Lower leg skin (tissue), 3 donors: Measurements from ENCODE around the gene CYTH1.

Source experiments
- POLR2A ChIP-seq, 2 donors: fragments of 450-650 bp; IDR thresholded peaks; one replicate each; pipeline ENCODE4 v1.6.1; 2016 to 2017; ENCODE audit warnings: antibody characterized with exemption in 2 of 2, mild to moderate bottlenecking in 1 of 2, moderate library complexity in 1 of 2
- TF ChIP-seq, protein P1 (sequence below), 3 donors: fragments of 450-650 bp; IDR thresholded peaks; one replicate each; pipeline ENCODE4 v1.5.1; 2016; ENCODE audit warnings: antibody characterized with exemption in 3 of 3, mild to moderate bottlenecking in 3 of 3, moderate library complexity in 2 of 3

DNA sequence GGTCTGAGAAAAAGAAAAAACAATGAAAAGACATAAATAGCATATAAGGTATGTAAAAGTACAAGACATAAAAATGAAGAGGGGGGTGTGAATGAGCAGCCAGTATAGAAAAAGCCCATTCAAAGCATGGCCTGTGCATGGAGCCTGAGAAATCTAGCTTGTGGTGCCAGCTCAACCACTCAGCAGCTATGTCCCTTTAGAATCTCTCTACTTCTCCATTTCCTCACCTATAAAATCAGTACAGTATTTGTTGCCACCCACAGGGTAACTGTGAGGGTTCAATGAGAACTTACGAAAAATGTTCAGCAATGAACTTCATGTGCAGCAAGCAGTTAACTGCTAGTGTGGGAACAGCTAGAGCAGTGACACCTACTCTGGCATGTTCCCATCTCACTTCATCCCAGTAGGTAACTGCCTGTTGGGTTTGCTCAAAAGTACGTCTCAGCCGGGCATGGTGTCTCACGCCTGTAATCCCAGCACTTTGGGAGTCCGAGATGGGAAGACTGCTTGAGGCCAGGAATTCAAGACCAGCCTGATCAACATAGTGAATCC, 15.3 kb downstream of the CYTH1 start:
- TF ChIP-seq, protein P1, sequence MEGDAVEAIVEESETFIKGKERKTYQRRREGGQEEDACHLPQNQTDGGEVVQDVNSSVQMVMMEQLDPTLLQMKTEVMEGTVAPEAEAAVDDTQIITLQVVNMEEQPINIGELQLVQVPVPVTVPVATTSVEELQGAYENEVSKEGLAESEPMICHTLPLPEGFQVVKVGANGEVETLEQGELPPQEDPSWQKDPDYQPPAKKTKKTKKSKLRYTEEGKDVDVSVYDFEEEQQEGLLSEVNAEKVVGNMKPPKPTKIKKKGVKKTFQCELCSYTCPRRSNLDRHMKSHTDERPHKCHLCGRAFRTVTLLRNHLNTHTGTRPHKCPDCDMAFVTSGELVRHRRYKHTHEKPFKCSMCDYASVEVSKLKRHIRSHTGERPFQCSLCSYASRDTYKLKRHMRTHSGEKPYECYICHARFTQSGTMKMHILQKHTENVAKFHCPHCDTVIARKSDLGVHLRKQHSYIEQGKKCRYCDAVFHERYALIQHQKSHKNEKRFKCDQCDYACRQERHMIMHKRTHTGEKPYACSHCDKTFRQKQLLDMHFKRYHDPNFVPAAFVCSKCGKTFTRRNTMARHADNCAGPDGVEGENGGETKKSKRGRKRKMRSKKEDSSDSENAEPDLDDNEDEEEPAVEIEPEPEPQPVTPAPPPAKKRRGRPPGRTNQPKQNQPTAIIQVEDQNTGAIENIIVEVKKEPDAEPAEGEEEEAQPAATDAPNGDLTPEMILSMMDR (IDR thresholded peaks at IDR 0.05) = no peak
- TF ChIP-seq POLR2A (IDR thresholded peaks at IDR 0.05) = no peak
